Measurements from ENCODE around the gene NT5C.
A peak's percentile ranks its signal among the peaks of the same experiment; 100 is the strongest.

Gene NT5C

DNA sequence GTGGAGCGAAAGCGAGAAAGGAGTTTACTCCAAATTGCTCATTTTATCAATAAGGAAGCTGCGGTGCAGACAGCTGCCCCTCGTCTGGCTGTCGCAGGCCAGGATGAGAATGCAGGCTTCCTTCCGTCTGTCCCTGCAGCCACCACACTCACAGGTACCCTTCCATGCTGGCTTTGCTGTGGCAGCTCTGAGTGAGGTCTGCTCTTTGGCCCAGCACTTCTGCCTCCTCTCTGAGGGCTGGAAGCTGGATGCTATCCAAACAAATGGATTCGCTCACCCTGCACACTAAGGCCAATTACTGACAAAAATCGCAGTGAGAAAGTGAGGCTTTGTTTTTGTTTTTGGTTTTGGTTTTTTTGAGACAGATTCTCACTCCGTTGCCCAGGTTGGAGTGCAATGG, 14.8 kb downstream of the NT5C start:
- DNase-seq (ENCODE audit: low read depth in 2 of 2) = no peak

DNA sequence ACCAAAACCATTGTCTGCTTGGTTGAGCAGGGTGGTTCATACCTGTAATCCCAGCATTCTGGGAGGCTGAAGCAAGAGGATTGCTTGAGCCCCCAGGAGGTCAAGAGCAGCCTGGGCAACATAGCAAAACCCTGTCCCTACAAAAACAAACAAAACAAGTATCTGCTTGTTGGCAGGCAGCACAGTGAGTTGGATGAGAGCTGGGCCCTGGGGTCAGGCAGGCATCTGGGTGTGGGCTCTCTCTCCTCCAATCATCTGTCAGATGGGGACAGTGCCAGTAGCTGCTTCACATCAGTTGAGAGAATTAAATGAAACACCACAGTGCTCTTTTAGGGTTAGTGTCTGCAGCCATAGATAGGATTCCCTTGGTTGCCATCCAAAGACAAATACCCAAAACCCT, 16.0 kb downstream of the NT5C start:
- DNase-seq (ENCODE audit: low read depth in 2 of 2) = no peak

DNA sequence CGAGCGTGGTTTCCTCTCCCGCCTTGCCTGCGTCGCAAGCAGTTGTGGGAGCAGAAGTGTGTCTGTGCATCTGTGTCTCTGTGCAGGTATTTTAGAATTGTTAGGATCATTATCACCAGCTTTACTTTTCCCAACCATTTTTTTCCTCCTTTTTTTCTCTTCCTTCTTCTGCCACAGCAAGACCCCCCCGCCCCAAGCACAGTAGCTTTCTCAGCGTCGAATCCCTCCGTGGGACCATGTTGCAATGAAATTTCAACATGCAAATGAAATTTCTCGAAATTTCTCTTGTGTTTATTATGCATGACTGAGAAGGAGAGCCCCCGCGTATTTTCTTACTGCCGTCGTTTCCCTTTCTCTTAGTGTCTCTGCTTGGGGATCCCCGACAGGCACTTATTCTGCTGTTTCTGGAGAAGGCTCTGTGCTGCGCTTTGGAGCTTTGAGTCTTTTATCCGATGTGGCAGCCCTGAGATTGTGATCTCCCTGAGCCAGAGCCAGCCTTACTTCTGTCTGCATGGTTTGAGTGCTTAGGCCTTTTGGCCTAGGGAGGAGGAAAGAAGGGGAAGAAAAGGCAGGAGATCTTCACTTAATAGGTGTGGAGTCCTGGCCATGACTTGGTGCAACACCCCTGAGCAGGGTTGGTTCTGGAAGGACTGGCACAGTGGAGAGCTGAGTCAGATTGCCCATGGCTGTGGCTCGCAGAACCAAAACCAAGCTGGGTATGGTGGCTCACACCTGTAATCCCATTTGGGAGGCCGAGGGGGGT, 16.8 kb downstream of the NT5C start:
- DNase-seq (ENCODE audit: low read depth in 2 of 2) = no peak

DNA sequence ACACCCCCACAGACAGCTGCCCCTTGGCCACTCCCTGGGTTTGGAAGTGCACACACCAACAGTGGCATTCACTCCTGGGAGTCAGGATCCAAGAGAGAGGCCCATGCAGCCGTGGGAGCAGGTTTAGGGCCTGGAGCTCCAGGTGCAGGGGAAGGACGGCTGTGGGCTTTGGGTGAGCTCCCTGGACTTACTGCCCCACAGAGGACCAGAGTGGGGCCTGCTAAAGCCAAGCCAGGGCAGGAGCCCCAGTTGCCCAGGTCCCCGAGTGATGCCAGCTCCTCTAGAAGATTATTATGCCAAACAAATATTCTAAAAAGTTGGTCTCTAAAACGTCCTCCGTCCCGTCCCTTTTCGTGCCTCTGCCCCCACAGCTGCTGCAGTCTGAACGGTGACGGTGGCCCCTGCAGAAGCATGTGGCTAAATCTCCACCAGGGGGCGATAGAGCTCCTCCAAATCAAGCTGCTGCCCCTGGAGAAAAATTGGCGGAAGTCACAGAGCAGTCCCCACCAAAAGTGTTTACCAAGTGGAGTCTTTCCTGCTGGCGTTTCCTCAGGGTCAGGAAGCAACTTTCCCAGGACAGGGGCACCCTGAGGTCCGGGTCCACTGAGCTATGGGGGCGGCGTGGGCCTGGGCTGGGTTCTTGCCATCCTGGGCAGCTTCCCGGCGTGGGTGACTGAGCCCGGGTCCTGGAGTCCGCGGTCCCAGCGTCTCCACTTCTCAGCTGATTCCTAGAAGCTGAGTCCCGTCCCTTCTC, 17.6 kb downstream of the NT5C start:
- DNase-seq (ENCODE audit: low read depth in 2 of 2) = peak; percentile 85 to 86

DNA sequence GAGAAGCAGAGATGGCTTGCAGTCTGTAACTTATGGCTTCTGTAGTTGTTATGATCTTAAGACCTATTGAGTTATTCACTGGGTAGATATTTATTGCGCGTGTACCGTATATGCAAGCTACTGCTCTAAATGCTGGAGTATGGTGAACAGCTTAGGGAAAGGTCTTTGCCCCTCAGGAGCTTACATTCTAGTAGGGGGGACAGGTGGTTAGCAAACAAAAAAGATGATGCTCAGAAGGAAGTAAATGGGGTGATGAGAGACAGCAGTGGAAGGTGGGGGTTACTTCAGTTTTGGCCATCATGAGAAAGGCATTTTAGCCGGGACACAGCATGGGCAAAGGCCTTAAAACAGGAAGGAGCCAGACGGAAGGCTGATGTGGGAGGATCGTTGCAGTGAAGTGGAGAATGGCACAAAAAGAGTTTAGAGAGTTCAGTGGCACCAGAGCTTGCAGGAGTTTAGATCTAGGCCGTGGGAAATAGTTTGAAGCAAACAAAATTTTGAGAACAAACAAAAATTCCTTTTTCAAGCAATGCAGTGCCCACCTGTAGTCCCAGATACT, 19.7 kb downstream of the NT5C start:
- no peak for DNase-seq (ENCODE audit: low read depth in 2 of 2)

DNA sequence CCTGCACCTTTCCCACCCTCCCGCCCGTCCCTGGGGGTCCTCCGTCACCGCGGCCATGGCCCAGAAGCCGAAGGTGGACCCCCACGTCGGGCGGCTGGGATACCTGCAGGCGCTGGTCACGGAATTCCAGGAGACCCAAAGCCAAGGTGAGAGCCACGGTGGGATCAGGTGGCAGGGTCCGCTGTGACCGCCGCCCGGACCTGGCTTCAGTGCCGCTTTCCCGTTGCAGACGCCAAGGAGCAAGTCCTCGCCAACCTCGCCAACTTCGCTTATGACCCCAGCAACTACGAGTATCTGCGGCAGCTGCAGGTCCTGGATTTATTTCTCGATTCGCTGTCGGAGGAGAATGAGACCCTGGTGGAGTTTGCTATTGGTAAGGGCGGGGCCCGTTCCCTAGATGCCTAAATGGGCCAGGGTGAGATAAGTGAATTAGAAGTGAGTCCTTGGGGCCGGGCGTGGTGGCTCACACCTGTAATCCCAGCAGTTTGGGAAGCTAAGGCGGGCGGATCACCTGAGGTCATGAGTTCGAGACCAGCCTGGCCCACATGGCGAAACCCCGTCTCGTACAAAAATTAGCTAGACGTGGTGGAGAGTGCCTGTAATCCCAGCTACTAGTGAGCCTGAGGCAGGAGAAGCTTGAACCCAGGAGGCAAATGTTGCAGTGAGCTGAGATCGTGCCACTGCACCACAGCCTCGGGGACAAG, 21.2 kb downstream of the NT5C start:
- no peak for DNase-seq (ENCODE audit: low read depth in 2 of 2)

DNA sequence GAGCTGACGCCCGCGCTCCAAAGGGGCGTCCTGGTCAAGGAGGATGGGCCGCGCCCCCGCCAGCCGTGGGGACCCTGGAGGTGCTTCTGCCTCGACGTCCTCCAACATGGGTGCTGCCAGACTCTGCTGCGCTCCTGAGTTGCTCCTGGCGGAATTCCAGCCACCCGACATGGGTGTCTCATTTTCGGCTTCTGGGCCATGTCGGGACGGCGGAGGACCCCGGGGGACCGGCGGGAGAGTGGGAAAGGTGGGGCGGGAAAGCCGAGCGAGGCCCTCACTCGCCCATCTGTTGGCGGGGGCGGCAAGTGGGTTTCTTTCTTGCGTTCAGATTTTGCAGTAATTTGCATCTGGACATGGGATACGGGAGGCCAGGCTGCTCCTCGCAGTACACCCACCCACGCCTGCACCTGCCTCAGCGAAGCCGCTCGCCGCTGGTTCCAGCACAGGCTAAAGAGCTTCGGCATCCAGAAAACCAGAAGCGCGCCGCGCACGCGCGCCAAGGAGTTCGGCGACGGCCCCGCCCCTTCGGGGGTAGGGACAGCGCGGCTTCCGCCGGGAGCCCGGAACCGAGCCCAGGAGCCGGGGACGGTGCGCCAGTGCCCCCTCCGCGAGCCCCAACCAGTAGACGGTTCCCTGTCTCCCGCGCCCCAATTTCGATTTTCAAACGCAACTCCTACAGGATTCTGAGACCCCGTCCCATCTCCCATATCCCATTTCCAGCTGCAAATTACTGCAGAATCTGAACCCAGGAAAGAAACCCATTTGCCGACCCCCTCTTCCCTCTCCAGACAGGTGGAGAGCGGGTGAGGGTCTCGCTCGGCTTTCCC, 21.9 kb downstream of the NT5C start, which contains the start of gene ARMC7:
Gene ARMC7, plus strand, starts transcription at position 563 of the 827 bp plus-strand sequence. CDS start 320 bp downstream, outside the sequence.
- DNase-seq (ENCODE audit: low read depth in 2 of 2) = peak; percentile 88 to 92

DNA sequence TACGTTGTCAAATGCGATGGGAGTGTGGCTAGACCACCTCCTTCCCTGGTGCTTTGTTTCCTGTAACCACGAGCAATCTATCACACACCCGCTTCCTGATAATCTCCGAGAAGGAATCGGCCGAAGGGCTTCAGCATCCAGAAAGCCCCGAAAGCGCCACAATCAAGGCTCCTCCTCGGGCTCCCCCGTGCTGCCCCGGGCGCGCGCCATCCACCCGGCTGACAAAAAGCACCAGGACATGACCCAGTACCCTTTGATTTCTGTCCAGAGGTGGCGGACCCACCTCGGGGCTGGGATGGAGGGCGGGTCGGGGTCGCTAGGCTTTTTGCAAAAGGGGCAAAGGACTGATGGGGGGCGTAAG, 22.5 kb downstream of the NT5C start:
- DNase-seq (ENCODE audit: low read depth in 2 of 2) = no peak

DNA sequence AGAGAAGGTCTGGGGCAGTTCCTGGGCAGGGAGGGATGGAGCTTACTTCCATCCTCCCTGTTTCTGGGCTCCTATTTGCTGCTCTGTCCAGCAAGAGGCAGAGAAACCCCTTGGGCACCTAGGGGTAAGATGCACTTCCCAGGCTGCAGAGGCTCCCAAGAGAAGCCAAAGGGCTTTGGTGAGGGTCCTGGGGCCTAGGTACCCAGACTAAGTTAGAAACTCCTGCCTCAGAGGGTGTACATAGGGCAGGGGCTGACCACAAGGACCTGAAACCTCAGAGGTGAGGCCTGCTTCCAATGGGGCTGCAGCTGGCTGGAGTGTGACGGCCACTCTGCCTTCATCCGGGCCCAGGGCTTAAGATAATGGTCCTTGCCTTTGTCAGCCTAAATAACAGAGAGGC, 23.3 kb downstream of the NT5C start:
- DNase-seq (ENCODE audit: low read depth in 2 of 2) = no peak

DNA sequence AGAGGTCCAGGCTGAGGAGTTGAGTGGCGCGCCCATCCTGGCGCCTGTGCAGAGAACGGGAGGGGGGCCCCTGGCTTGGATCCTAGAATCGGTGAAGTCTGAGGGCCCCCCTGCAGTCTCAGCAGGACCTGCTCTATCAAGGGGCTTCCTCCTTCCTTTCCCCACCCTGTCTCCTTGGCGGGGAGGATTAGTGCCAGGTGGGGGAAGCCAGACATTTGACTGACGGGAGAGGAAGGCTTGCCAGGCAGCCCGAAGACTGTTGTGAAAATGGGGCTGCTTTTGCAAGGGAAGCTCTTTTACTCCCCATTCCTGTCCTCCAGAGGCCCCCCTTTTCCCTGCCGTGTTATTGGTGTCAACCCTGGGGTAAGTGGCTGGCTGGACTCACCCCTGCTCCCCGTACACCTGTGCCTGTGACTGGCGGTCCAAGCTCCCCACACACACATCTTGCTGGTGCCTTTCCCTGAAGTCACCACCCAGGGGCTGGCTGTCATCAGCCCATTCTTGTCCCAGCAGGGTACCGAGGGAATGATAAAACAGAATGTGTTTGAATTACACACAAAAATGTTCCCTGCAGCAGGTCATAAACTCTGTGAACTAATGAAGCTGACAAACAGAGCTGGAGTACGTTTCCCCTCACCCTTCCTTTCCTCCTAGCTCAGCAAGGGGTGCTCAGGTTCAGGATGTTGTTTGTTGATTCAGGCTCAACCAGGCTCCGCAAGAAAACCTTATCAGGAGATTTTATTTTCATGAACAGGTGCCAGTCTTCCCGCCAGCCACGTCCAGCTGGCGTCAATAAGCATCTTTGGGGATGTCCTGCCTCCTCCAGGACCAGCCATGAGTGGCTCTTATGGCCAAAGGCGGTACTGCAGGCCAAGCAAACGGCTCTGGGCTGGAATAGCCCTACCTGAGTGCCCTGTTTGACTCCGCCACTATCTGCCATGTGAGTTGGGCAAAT, 26.1 kb downstream of the NT5C start:
- no peak for DNase-seq (ENCODE audit: low read depth in 2 of 2)

DNA sequence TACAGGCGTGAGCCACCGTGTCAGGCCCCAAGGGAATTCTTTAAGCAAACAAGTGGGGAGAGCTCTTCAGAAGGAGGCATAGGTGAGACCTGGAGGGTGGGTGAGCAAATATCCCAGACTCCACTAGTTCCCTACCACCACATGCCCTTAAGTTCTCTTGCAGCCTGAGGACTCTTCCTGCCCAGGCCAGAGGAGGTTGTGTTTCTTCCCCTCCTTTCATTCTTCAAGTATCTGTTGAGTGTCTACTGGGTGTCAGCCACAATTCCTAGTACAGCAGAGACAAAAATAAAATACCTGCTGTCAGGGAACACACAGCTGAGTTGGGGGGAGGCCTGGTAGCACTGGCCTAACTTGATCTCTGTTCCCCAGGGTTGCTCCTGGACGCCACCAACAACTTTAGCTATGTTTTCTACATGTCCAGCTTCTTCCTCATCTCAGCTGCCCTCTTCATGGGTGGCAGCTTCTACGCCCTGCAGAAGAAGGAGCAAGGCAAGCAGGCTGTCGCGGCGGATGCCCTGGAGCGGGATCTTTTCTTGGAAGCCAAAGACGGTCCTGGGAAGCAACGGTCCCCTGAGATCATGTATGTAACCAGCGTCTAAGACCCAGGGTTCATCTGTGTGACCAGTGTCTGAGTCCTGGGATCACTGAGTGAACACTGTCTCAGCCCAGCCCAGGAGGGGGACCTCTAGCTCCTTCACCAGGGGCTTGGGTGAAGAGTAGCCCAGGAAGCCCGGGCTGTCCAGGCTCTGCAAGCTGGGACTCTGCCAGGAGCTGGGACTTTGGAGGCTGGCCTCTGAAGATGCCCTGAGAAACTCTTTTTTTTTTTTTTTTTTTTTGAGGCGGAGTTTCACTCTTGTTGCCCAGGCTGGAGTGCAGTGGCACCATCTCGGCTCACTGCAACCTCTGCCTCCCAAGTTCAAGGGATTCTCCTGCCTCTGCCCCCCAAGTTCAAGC, 27.7 kb downstream of the NT5C start:
- no peak for DNase-seq (ENCODE audit: low read depth in 2 of 2)

DNA sequence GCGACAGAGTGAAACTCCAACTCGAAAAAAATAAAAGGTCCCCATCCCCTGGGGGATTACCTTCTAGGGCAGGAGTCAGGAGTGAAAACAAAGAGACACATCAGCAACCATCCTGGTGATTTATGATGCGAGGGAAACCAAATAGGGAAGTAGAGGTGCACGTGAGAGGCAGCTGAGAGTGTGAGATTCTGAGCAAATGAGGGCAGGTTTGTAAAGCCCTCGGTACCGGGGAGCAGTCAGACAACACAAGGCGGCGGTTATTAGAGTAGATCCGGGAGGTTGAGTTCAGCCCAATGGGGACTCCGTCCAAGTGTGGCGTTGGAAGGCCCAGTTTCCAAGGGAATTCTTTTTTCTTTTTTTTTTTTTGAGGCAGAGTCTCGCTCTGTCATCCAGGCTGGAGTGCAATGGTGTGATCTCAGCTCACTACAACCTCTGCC, 29.1 kb downstream of the NT5C start:
- no peak for DNase-seq (ENCODE audit: low read depth in 2 of 2)

DNA sequence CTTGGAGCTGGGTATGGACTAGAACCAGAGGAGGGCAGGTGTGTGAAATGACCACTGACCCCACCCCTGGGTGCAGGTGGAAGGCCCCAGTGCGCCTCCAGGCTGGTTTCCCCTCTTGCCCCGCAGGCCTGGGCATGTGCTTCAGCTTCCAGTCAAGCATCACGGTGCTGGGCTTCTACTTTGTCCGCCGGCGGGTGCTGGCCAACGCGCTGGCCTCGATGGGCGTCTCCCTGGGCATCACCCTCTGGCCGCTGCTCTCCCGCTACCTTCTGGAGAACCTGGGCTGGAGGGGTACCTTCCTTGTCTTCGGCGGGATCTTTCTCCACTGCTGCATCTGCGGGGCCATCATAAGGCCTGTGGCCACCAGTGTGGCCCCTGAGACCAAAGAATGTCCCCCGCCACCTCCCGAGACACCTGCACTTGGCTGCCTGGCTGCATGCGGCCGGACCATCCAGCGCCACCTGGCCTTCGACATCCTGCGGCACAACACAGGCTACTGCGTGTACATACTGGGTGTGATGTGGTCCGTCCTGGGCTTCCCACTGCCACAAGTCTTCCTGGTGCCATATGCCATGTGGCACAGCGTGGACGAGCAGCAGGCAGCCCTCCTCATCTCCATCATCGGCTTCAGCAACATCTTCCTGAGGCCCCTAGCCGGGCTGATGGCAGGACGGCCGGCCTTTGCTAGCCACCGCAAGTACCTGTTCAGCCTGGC, 31.5 kb downstream of the NT5C start:
- DNase-seq (ENCODE audit: low read depth in 2 of 2) = no peak

DNA sequence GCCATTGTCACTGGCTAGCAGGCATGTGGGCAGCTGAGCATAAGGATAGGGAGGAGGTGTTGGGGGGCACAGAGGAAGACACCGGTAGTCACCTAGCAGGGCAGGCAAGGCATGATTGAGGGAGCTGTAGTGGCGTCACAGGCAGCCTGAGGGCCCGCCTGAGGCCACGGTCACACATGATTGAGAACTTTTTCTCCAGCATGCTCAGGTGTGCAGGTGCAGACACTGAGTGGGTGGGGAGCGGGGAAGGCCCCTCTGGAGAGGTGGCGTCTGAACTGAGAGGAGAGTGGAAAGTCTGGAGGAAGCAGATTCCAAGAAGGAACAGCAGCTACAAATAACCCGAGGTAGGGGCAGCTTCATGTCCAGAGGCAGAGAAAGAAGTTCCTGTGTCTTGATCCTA, 32.7 kb downstream of the NT5C start:
- DNase-seq (ENCODE audit: low read depth in 2 of 2) = no peak

DNA sequence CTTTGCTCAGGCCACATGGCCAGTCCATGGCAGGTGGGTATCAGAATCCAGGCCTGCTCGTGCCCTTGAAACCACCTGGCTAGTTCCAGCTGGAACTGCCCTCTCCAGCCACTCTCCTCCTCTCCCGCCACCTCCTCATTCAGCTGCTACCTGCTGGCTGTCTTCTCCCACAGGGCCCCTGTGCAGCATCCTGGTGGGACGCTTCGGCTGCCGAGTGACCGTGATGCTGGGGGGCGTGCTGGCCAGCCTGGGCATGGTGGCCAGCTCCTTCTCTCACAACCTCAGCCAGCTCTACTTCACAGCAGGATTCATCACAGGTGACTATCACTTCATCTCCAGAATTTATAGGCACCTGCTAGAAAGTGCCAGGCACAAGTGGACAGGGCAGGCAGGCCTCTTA, 33.7 kb downstream of the NT5C start:
- no peak for DNase-seq (ENCODE audit: low read depth in 2 of 2)

DNA sequence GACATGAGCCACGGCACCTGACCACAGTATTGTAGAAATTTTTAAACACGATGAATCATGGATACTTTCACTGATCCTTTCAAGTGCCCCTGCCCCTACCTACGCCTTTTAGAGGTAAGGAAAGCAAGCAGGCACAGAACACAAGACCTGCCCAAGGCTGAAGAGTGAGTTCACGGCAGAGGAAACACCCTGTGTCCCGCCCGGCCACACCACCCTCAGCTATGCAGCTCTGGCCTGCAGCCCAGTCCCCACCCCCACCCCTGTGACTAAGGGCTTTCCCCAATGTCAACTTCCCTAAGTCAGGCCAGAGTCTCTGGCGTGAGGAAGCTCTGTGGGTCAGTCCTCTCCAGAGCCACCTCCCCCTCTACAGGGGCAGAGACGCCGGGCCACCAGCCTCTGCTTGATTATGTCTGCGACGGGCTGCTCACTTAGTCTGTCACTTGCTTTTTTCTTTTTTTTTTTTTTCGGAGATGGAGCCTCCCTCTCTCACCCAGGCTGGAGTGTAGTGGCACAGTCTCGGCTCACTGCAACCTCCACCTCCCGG, 35.4 kb downstream of the NT5C start:
- no peak for DNase-seq (ENCODE audit: low read depth in 2 of 2)

DNA sequence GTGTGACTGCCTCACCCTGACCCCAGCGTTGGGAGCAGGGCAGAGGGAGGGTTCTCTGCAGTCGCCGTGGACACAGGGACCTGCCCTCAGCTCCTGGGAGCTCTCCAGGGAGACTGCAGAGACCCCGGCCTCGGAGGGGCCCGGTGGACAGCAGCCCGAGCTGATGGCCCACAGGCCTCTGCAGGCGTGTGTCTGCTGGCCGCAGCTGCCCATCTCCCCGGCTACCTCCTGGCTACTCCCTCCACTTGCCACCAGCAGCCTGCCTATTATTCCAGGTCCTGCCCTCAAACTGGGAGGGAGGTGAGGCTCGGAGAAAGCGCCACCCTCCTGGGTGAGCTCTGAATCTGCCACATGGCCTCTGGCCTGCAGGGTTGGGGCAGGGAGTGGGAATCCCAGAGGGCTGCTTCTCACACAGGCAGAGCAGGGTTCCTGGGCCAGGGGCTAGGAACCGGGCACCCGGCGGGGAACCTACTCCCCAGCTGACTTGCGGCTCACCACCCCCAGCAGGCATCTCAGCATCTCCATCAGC, 36.6 kb downstream of the NT5C start:
- no peak for DNase-seq (ENCODE audit: low read depth in 2 of 2)

All from stimulated activated CD4-positive, alpha-beta T cell treated with anti-CD3 and anti-CD28 coated beads, Interleukin-4, amount 100 ng/mL, for 48 hours (primary cell).